ENCODE data around the gene DLG2.
"Not testable (repeated sequence)": the region's sequence is repeated elsewhere in the genome, so short reads cannot be mapped to it uniquely, and the experiment has no call there.

The DLG2 gene

DNA sequence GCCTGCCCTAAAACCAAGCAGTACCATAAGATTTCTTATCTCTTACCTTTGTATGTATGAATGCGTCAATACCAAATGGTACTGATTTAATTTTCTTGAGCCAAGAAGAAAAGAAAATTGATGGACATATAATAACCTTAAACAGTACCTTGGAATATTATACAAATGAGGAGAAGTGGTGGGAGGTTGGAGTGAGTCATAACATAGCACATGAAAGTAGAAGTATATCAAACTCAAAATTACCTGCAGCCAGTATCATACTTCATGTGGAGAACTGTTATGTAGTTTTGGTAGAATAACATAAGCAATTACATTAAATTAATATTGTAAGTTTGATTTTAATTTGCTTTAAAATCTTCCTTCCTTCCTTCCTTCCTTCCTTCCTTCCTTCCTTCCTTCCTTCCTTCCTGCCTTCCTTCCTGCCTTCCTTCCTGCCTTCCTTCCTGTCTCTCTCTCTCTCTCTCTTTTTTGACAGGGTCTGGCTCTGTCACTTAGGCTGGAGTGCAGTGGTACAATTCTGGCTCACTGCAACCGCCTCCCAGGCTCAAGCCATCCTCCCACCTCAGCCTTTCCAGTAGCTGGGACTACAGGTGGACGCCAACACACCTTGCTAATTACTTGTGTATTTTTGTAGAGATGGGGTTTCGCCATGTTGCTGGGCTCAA, 1880.1 kb downstream of the DLG2 start:
- TF ChIP-seq, protein P1, sequence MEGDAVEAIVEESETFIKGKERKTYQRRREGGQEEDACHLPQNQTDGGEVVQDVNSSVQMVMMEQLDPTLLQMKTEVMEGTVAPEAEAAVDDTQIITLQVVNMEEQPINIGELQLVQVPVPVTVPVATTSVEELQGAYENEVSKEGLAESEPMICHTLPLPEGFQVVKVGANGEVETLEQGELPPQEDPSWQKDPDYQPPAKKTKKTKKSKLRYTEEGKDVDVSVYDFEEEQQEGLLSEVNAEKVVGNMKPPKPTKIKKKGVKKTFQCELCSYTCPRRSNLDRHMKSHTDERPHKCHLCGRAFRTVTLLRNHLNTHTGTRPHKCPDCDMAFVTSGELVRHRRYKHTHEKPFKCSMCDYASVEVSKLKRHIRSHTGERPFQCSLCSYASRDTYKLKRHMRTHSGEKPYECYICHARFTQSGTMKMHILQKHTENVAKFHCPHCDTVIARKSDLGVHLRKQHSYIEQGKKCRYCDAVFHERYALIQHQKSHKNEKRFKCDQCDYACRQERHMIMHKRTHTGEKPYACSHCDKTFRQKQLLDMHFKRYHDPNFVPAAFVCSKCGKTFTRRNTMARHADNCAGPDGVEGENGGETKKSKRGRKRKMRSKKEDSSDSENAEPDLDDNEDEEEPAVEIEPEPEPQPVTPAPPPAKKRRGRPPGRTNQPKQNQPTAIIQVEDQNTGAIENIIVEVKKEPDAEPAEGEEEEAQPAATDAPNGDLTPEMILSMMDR (IDR thresholded peaks at IDR 0.05; ENCODE audit: low read depth, low read length) = no peak
- H3K4me3 ChIP-seq (ENCODE audit: low read depth, low read length) = no peak overlapping the region

DNA sequence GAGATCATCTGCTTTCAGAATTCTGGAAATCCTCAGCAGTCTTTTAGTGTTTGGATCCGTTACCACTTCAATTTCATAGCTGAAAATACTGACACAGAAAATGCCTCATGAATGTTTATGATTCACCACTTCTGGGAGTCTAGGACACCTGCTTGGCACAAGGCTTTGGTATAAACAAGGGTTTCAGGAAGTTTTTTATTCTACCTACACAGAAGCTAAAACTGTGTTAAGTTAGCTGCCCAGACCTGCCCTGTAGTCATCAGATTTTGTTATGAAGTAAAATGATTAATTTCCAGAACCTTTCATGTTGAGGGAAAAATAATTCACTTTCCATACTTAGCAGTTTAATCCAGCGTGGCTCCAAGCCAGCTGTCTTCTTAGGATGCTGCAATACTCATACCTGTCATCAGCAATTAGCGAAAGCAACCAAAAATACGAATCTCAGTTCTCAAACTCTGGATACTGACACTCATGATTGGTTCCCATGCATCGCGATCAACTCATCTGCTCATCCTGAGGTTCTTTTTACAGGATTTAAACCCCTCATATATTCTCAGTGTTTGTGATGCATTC, 1882.4 kb downstream of the DLG2 start:
- TF ChIP-seq, protein P1 (IDR thresholded peaks at IDR 0.05; ENCODE audit: low read depth, low read length) = no peak
- H3K4me3 ChIP-seq (ENCODE audit: low read depth, low read length) = no peak overlapping the region

DNA sequence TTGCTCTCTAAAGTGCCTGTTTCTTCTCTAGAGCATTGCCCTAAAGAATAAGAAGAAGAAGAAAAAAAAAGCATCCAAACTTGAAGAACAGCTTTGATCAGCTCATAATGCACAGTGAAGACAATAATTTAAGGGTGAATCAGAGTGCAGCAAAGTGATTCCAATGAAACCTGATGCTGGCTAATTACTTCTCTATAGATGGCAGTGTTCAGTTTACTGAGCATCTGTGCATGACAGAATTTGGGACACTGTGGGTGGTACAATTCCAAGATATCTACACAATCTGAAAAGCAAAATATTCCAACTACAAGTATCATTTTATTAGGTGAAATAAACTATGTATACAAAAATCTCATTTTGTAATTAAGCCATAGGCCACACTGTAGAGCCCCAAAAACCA, 1890.5 kb downstream of the DLG2 start:
- no peak overlapping the region for H3K4me3 ChIP-seq (ENCODE audit: low read depth, low read length)
- TF ChIP-seq, protein P1 (IDR thresholded peaks at IDR 0.05; ENCODE audit: low read depth, low read length) = no peak

DNA sequence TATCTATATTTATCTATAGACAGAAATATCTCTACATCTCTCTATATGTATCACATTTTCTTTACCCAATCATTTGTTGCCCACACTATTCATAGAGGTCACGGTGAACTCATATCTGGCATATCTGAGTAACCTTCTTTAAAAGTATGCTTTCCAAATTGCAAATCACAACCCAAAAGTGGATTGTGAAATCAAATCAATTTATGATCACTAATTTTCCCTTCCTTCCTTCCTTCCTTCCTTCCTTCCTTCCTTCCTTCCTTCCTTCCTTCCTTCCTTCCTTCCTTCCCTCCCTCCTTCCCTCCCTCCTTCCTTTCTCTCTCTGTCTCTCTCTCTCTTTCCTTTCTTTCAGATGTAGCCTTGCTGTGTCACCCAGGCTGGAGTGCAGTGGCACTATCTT, 1893.0 kb downstream of the DLG2 start:
- TF ChIP-seq, protein P1 (IDR thresholded peaks at IDR 0.05; ENCODE audit: low read depth, low read length) = no peak
- no peak overlapping the region for H3K4me3 ChIP-seq (ENCODE audit: low read depth, low read length)

DNA sequence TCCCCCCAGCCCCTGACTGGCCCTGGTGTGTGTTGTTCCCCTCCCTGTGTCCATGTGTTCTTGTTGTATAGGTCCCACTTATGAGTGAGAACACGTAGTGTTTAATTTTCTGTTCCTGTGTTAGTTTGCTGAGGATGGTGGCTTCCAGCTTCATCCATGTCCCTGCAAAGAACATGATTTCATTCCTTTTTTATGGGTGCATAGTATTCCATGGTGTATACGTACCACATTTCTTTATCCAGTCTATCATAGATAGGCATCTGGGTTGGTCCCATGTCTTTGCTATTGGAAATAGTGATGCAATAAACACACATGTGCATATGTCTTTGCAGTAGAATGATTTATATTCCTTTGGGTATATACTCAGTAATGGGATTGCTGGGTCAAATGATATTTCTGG, 1895.9 kb downstream of the DLG2 start:
- not testable (repeated sequence) for H3K4me3 ChIP-seq (ENCODE audit: low read depth, low read length)

DNA sequence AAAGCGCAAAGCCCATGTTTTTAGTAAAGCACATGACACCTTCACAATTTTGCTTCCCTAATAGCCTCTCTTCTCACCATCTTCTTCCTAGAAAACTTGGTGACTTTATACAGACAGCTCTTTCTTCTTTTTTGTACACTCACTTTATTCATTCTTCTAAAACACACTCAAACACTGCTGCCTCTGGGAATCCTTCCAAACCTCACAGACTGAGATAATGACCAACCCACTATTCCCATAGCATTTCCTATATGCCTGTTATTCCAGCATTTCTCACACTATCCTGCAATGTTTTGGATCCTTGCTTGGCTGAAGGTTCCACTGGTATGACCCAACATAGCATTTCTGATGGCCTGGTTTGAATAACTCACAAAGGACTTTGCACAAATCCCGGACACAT, 1898.9 kb downstream of the DLG2 start:
- TF ChIP-seq, protein P1 (IDR thresholded peaks at IDR 0.05; ENCODE audit: low read depth, low read length) = no peak
- no peak overlapping the region for H3K4me3 ChIP-seq (ENCODE audit: low read depth, low read length)

DNA sequence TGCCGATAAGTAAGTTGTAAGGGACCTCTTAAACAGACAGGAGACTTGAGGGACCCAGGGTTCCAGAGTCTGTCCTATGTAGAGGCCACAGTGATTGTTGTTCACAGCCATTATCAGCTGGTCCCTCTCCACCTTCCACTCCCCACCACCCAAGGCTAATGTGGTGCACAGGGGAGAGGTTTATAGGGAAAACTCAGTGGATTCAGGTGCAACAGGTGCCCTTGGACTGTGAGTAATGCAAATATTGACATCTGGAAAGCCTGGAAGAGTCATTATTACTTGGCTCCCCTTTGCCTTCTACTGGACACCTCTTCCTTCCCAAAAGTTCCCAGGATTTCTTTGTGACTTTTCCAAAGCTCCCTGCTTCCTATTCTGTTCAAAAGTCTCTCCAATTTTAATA, 1899.9 kb downstream of the DLG2 start:
- H3K4me3 ChIP-seq (ENCODE audit: low read depth, low read length) = no peak overlapping the region
- TF ChIP-seq, protein P1 (IDR thresholded peaks at IDR 0.05; ENCODE audit: low read depth, low read length) = no peak

DNA sequence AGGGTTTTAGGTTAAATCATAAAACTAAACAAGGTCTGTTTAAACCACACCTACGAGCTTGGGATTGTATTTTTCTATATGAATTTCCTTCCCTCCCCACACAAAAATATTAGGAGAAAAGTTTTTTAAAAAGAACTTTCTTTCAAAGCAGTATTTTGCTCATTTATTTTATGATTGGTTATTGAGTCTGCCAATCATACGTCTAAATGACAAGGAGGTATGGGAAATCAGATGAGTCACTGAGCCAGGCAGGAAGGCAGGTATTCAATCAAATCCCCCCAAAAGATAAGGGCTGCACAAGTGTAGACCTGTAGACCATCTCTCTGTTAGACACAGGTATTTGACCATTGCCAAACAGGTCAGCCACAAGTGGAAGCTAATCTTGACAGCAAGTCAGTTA, 1900.8 kb downstream of the DLG2 start:
- H3K4me3 ChIP-seq (ENCODE audit: low read depth, low read length) = no peak overlapping the region
- TF ChIP-seq, protein P1 (IDR thresholded peaks at IDR 0.05; ENCODE audit: low read depth, low read length) = no peak

All from WI38 (cell line).